GM21367 (cell line): ENCODE results near the gene HOXB2.

Experiments
- ATAC-seq: cut with Tn5 transposase; IDR thresholded peaks from one replicate; pipeline ENCODE4 v1.9.1; 2021; ENCODE audit not compliant: unreplicated experiment

The HOXB2 gene

GRCh38 chr17:48566717-48567116 lies 21.8 kb upstream of the HOXB2 start:
- ATAC-seq: no peak

DNA sequence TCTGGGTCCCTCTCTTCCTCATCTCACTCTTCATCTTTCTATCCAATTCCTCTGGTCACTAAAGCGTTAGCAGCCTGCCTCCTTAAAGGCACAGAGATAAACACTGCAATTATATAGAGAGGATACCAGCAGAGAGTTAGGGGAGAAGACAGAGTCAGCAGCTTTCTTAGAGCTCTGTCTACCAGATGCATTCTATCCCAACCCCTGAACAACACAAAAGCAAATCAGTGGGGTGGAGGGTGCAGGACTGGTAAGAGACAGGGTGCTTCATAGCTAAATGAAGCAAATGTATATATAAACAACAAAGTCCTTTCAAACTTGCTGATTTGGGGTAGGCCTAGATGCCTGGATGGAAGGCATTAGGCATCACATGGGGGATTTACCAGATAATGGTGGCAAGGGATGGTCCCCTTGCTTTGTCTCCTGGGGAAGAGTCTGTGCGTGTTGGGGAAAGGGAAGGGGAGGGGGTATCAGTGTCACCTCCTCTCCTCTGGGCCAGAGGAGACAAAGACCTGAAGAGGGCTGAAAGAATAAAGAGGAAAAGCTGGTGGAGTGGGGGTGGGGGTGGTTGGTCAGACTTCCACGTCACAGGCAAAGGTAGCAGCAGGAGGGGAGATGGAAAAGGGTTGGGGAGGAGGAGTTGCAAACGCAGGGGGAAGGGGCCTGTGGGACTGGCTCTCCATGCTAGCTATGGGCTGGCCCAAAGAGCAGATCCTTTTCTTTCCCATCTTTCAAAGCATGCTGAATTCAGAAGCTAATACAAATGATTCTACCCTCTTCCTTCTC lies 21.2 kb upstream of the HOXB2 start:
- ATAC-seq: no peak

- ATAC-seq: no peak
Measured at GRCh38 chr17:48565022-48565554, 20.2 kb upstream of the HOXB2 start.

DNA sequence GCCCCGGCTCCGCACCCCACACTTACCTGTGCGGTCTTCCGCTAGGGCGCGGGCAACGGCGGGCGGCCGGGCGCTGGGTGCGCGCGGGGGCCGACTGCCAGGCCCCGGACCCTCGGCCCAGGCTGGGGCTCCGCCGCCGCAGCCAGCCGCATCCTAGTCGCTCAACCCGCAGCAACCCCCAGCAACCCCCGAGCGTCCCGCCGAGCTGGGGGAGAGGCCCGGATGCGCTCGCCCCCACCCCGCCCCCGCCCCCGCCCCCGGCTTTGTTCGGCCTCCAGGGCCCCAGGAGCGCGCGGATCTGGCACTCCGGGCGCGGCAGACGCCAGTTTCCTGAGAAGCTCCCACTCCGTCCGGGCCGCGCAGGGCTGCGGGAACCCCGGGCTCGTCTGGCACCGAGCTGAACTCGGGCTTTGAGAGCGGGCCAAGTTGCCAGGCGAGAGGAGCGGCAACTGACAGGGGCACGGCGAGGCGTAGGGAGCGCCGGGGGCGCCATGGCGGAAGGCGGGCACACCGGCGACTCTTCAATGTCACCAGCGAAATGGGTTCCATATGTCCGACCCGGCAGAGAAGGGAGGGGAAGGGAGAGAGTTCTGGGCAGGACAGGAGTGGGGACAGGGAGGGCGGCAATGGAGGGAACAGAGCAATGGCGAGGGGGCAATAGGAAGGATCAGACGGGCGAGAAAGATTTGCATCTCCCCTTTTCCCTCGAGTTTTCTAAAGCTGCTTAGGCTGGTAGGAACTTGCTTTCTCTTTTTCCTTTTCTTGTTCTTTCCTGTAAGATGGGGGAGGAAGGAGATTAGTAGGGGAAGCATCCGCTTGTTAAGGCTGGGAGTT lies 19.5 kb upstream of the HOXB2 start:
- ATAC-seq: no peak

- ATAC-seq: no peak
Measured at GRCh38 chr17:48563867-48564187, 18.9 kb upstream of the HOXB2 start.

- ATAC-seq: no peak
Measured at GRCh38 chr17:48563385-48563838, 18.5 kb upstream of the HOXB2 start.

DNA sequence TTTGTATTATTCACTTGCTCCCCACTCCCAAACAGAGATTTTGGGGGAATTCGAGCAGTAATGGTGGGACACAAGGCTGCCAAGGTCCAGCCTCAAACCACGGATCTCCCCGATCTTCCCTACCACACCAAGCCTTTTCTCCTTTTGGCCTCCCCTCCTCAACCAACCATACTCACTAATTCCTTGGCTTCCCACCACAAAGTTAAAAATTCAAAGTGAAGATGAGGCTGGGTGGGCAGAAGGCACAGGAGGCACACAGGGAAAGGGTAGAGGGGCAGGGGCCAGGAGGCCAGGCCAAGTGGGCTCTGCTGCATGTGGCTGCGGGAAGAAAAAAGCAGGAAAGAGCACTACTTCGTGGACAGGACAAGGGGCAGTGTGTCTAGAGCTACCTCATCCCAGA lies 18.0 kb upstream of the HOXB2 start:
- ATAC-seq: no peak

- no peak for ATAC-seq
Measured at GRCh38 chr17:48561884-48562810, 17.2 kb upstream of the HOXB2 start.

DNA sequence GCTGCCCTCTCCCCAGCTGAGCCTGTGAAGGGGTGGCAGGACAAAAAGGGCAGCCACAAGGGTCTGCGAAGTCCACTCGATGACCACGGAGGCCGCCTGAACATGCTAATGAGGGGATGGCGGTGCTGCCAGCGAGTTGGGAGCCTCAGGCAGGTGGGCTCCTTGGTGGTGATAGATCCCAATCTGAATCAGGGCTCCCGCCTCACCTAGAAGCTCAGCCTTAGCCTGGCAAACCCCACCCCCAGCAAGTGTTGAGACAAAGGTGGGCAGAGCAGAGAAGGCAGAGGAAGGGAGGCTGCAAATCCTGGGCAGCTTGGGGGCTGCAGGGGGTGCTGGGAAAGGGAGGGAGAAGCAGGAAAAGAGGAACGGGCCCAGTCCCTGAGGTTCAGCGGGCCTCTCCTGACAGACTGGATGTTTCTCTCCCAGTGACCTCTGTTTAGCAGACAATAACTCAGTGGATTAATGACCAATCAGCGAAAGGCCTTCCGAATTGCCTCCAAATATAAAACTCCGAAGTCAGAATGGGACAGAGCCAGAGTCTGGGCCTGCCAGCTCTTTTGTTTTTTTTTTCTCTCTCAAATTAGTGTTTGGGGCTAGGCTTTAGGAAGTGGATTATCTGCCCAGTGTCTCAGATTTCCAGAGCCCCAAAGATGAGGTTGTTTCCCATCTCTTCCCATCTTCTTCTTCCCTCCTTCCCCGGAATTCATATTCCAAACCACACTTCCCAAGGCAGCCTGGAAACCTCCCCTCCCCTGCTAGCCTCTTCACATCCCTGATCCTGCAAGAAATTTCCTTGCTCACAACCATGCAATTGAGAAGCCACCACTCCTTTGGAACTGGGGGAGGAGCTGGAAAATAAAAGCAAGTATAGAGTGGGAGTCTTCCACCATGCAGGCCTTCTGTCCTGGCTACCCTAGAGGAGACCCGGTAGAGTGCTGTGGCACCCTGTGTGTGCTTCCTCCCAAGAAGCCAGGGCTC lies 15.2 kb upstream of the HOXB2 start:
- ATAC-seq: no peak

- no peak for ATAC-seq
Measured at GRCh38 chr17:48559122-48559839, 14.4 kb upstream of the HOXB2 start.

DNA sequence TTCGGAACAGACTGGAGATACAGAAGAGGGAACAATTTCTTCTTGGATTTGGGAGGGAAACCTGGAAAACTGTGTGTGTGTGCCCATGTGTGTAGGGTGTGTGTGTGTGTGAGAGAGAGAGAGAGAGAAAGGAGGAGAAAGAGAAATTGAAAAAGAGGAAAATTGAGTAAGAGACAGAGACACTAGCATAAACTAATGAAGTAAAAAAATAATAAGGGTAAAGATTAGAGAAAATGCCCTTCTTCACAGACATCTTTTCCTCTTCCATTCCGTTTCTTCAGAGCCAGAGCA lies 13.9 kb upstream of the HOXB2 start:
- ATAC-seq: no peak

- no peak for ATAC-seq
Measured at GRCh38 chr17:48558057-48558830, 13.3 kb upstream of the HOXB2 start.

DNA sequence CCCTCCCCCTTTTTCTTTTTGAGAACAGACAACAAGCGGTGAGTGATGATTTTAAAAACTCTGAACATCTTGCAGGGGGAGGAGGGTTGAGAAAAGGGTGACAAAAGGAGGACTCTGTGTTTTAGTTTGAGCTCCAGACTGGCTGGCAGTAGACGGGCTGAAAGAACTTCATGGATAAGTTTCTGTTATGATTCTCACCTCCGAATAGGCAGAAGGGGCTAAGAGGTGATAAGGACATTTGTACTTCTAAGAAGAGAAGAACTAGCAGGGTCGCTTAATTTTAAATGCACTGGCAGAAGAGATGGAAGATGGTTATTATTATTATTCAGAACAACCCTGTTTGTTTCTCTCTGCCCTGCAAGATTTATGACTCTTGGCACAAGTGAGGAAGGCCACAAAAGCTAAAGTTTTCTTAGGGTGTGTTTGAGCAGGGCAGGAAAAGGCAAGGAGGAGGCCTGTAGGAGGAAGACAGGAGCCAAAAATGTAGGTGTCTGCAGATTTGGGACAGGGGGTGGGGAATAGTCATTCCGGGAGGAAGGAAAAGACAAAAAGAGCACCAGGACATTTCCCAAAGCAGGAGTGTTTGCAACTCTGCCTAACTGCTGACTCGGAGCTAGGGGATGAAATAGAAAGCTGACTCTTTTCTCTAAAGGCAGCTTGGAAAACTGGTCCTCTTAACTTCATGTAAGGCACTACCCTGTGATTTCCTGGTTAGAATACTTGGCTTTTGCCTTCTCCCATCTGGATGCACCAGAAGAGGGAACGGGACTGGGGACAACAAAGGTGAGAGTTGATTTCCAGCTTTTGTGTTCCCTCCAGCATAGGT lies 11.9 kb upstream of the HOXB2 start:
- no peak for ATAC-seq

GRCh38 chr17:48556229-48556575 lies 11.3 kb upstream of the HOXB2 start:
- no peak for ATAC-seq

- ATAC-seq: no peak
Measured at GRCh38 chr17:48555258-48556228, 10.6 kb upstream of the HOXB2 start.

DNA sequence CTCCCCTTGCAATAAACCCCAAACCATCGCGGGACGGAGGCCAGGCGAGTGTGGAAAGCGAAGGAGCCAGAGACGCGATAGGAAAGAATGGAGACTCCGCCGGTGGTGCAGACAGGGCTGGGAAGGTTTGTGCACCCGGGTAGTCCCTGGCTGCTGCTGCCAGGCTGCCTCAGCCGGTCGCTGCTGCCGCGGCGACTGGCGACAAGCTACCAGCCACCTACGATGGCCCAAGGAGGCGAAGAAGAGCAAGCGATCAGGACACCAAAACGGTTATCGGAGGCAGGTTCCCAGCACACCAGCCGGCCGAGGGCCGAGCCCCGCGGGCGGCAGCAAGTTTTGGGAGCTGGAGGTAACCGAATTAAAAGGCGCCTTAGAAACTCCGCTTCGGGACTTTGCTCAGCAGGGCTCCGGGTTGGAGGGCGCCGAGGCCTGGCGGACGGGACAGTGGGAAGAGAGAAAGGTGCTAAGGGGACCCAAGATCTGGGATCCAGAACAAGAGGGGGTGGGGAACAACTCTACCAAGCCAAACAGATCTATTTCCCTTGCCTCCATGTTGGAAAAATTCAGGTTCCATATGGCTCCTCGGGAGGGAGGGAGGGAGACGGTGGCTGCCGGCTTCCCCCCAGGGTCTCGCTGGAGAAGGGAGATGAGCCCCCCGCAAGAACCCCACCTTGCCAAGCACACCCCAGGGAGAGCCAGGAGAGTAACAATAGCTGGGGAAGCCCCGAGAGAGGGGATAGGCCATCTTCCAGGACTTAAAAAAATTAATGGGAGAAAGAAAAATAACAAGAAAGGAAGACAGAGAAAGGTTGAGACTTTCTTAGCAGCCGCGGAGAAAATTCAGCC lies 9.7 kb upstream of the HOXB2 start:
- ATAC-seq: no peak
